GM18870 (cell line): ENCODE measurements around the gene FOXG1.

Source experiments
- ATAC-seq: cut with Tn5 transposase; IDR thresholded peaks from one replicate; pipeline ENCODE4 v1.9.1; 2021; ENCODE audit warnings: moderate library complexity; ENCODE audit not compliant: unreplicated experiment

Gene FOXG1

GRCh38 chr14:28774764-28775735 lies 8.5 kb downstream of the FOXG1 start:
- no peak for ATAC-seq

DNA sequence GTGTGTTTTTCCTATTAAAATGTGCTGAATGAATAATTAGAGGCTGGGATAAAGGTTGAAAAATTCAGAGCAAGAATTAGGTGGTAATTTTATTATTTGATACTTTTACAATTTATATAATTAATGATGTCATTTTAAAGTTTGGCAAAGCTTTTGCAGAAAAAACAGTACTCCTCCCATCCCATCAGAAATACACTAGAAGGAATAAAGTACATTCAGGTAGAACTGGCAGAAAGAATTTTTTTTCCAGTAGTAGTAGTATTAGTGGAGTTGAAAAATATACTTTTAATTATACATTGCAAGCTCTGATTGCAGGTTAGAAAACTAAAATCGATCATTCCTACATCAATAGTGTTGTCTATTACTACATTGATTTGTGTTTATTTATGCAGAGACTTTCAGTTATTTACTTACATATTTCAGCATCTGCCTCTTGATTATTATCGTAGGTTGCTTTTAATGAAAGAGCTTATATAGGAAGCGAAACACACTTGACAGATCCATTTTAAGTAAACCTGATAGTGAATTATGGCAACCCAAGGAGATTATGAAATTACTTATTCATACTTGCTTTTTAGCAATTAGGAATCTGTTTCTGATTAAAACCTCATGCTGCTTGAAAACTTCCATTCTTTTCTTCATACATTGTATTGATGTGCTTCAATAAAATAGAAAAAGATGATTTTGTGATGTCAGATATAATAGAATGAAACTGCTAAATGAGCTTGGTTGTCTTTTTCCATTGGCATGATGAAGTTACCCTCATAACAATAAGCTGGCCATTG lies 10.1 kb downstream of the FOXG1 start:
- no peak for ATAC-seq

DNA sequence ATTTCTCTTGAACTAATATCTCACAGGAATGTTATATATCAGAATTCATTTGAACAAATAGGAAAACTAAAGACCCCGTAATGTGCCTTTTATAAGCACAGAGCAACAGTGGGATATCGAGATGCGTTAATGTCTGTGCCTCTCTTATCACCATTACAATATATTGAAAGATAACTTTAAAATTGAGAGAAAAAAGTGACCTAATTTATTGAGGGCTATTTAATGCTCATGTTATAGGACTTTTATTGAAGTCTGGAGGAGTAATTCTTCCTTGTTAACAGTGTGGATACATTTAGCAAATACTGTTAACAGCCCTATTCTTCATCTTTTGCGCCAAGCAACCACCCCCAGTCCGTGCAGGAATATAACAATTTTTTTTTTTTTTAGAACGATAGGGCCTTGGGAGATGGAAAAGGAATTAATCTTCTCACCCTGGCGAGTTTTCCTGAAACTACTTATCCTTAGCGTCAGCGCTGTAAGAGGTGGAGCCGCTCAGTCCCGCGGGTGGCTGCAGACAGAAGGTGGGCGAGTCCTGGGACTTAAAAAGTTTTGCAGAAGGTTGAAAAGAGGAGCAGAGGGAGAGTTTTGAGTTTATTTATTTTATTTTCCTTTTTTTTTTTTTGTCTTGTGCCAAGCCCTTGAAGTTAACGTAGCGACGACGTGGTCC lies 11.0 kb downstream of the FOXG1 start:
- no peak for ATAC-seq

DNA sequence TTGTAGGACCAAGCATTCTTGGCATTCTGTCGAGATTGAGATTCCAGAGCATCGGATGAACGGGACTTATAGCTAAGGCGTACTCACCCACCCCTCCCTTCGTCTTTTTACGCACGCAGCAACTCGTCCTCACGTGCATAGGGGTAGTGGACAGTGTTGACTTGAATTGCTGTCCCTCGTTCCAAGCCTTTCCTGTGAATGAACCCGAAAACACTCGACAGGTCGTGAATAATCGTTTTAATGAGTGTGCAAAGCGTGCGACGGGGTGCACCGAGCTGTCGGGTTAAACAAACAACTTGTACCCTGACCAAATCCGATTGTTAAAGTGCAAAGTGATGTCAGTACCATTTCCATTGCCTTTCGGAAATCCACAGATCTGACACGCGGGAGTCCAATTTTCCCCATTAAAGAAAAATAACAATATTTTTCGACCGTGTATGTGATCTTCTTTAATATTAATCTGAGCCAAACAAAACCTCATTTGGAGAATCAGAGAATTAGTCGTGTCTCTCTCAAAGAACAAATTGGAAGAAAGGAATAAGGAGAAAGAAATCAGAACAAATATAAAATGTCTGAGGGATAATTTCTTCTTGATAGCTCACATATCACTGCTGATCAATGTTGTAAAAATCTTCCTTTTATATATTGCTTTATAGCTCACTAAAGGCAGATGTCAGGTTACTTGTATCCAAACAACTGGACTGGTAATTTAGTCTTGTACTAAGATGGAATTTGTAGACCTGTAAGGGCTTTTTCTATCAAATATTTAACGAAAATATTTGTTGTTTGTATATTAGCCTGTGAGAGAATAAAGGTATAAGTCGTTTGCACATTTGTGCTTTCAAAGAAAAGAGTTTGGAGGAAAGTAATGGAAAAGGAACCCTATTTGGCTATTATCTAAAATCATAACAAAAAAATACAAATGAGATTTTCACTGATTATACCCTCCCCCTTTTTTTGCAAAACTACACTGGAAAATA lies 11.8 kb downstream of the FOXG1 start:
- ATAC-seq, result no peak

DNA sequence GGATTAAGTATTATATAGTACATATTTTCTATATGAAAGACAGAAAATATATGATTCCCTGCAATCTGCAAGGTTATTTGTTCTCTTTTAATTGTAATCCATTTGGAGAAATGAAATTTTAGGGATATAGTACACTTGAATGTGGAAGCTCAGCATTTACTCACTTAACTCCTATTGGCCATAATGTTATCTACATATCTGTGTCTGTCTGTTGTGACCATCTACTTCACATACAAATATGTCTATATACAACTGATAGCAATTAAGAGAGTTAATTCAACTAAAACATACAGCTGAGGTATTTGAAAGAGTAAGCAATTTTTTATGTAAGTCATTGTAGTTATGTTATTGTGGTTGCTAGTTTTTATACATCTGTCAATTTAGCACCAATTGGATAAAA lies 12.9 kb downstream of the FOXG1 start:
- no peak for ATAC-seq

DNA sequence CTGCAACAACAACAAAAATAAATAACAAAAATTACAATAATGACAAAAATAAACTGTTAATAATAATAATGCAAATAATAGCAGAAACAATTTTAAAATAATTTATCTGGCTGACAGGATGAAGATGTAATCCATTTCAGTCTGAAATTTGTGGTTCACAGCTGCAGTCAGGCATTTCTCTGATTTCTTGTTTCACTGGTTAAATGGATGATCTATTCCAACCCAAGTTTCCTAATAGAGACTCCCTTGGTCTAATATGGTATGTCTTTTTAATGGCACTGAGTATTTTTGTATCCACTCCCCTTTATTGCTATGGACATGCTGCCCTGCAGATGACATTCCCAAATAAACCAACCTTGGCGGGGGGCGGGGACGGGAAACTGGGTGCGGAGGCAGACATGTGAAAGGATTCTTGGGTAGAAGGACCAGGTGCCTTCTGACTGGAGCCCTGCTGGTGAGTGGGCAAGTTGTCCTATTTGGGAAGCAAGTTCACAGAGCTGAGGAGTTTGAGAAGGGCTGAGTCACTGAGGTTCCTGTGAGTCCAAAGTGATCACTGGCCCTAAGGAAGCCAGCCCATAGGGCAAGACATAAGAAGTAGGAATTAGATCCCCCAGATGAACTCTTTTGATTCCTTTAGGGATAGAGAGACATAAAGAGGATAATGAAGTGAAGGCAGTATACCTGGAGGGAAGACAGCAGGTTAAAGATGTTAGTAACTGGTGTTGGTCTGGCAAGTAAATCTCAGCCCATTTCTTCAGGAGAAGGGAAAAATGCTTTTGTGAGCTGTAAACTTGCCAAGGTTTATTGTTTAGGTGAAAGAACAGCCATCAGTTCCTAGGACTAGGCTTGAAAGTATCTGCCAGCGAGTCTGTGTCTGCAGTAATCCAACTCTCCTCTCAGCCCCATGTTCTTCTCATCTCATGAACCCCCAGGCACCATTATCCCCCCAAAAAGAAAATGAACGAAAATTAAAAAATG lies 14.5 kb downstream of the FOXG1 start:
- no peak for ATAC-seq

- no peak for ATAC-seq
Observed at GRCh38 chr14:28782301-28782700, 15.7 kb downstream of the FOXG1 start.

- ATAC-seq, result no peak
Observed at GRCh38 chr14:28783664-28784063, 17.1 kb downstream of the FOXG1 start.

GRCh38 chr14:28784096-28785048 lies 17.8 kb downstream of the FOXG1 start:
- ATAC-seq, result no peak

DNA sequence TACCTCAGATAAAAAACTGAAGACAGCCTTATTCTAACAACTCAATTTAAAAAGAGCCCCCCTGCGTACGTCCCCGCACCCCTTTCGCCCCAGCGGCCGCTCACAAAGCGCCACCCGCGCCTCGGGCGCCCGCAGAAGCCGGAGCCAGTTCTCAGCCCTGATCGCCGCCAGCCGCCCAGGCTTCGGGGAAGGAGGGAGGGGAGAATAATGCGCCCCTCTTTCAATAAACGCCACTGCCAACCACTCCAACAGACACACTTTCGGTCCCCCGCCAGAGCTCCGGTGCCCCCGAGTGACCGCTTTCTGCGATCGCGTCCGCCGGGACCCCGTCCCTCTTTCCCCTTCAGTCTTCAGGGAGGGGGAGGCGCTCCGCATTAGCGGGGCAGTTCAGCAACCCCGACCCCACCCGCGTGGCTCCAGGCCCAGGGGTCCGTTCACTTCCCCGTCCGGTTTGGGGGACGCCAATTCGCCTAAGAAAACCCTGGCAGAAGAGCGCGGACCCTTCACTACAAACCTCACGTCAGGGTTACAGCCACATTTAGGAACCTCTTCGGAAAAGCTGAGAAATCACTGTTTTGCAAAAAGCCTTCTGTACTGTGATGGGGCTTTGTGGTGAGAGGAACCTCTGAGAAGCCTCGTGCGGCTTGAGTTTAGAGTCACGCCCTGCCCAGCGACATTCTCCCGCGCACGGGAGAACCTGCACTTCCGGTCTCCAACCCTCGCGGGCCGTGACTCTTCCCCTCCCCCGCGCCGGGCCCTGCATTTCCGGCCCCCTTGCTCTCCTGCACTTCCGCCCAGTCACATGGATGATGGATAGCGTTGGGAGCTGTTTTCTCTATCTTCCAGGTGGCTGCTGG lies 18.7 kb downstream of the FOXG1 start:
- no peak for ATAC-seq

DNA sequence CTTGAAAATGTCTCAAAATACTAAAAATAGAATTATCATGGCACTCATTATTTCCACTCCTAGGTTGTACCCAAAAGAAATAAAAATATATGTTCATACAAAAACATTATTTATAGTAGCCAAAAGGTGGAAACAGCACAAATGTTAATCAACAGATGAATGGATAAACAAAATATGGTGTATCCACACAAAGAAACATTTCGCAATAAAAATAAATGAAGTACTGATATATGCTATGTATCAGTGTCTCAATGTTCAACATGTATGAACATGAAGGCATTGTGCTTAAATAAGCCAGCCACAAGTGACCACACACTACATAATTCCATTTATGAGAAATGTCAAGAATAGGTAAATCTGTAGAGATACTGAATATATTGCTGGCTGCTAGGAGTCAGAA lies 40.9 kb downstream of the FOXG1 start:
- ATAC-seq, result no peak

DNA sequence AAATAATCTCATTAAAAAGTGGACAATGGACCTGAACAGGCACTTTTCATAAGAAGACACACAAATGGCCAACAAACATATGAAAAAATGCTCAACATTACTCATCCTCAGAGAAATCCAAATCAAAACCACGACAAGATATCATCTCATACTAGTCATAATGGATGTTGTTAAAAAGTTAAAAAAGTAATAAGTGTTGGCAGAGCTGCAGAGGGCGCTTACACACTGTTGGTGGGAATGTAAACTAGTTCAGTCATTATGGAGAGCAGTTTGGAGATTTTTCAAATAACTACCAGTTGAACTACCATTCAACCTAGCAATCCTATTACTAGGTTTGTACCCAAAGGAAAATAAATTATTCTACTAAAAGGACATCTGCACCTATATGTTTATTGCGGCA lies 47.2 kb downstream of the FOXG1 start:
- ATAC-seq, result no peak
